Measurements from ENCODE around the gene SERPINI1. TPM values are rescaled to one million over a fixed set of nuclear protein-coding genes. Genes with fewer than 3 reads are reported as not detected.
"Not testable (repeated sequence)": the region's sequence is repeated elsewhere in the genome, so short reads cannot be mapped to it uniquely, and the experiment has no call there.

The SERPINI1 gene
- total RNA-seq, 2 donors from 2014 or later = 1.7 to 4.0 TPM

- no peak for ATAC-seq (replicated peaks)
- Mint-ChIP-seq H3K9me3 (no peaks in the 10 kb centered on the region), H3K27ac (no peak overlapping the region), H3K27me3 (no peaks in the 10 kb centered on the region), H3K4me3 (no peak overlapping the region), H3K36me3 (ENCODE audit: low read depth) (no peaks in the 10 kb centered on the region), H3K4me1 (no peaks in the 10 kb centered on the region)
Observed at GRCh38 chr3:167798443-167798842, 62.9 kb downstream of the SERPINI1 start.

GRCh38 chr3:167808910-167809309, 73.4 kb downstream of the SERPINI1 start:
- no peak overlapping the region for H3K4me3 Mint-ChIP-seq
- H3K9me3 Mint-ChIP-seq = no peaks in the 10 kb centered on the region
- H3K4me1 Mint-ChIP-seq = no peaks in the 10 kb centered on the region
- no peaks in the 10 kb centered on the region for H3K27me3 Mint-ChIP-seq
- no peak overlapping the region for H3K27ac Mint-ChIP-seq
- no peak for ATAC-seq (replicated peaks)
- no peaks in the 10 kb centered on the region for H3K36me3 Mint-ChIP-seq (ENCODE audit: low read depth)

- no peaks in the 10 kb centered on the region for H3K4me1 Mint-ChIP-seq
- no peak for ATAC-seq (replicated peaks)
Observed at GRCh38 chr3:167810236-167810635, 74.7 kb downstream of the SERPINI1 start.

GRCh38 chr3:167811031-167811430, 75.5 kb downstream of the SERPINI1 start:
- Mint-ChIP-seq H3K36me3 (ENCODE audit: low read depth) (no peaks in the 10 kb centered on the region), H3K27me3 (no peaks in the 10 kb centered on the region), H3K4me3 (no peak overlapping the region), H3K4me1 (no peaks in the 10 kb centered on the region), H3K27ac (no peak overlapping the region), H3K9me3 (no peaks in the 10 kb centered on the region)
- no peak for ATAC-seq (replicated peaks)

More at GRCh38 chr3:167810236-167810635, 74.7 kb downstream of the SERPINI1 start:
- Mint-ChIP-seq H3K9me3 (no peaks in the 10 kb centered on the region), H3K27me3 (no peaks in the 10 kb centered on the region), H3K27ac (no peak overlapping the region), H3K4me3 (no peak overlapping the region), H3K36me3 (ENCODE audit: low read depth) (no peaks in the 10 kb centered on the region)

GRCh38 chr3:167813169-167814123, 77.9 kb downstream of the SERPINI1 start:
- Mint-ChIP-seq H3K27me3 (no peaks in the 10 kb centered on the region), H3K36me3 (ENCODE audit: low read depth) (no peaks in the 10 kb centered on the region), H3K27ac (no peak overlapping the region), H3K4me3 (no peak overlapping the region), H3K4me1 (no peaks in the 10 kb centered on the region), H3K9me3 (no peaks in the 10 kb centered on the region)
- no peak for ATAC-seq (replicated peaks)

- Mint-ChIP-seq H3K4me1 (no peaks in the 10 kb centered on the region), H3K27ac (no peak overlapping the region), H3K36me3 (ENCODE audit: low read depth) (no peaks in the 10 kb centered on the region), H3K9me3 (no peaks in the 10 kb centered on the region), H3K4me3 (no peak overlapping the region), H3K27me3 (no peaks in the 10 kb centered on the region)
- ATAC-seq (replicated peaks) = no peak
Observed at GRCh38 chr3:167814441-167814951, 79.0 kb downstream of the SERPINI1 start.

- Mint-ChIP-seq H3K36me3 (ENCODE audit: low read depth) (no peaks in the 10 kb centered on the region), H3K4me1 (no peaks in the 10 kb centered on the region), H3K27me3 (no peaks in the 10 kb centered on the region), H3K27ac (no peak overlapping the region), H3K4me3 (no peak overlapping the region), H3K9me3 (no peaks in the 10 kb centered on the region)
- no peak for ATAC-seq (replicated peaks)
Observed at GRCh38 chr3:167816953-167817352, 81.4 kb downstream of the SERPINI1 start.

- H3K27me3 Mint-ChIP-seq = no peaks in the 10 kb centered on the region
- no peaks in the 10 kb centered on the region for H3K4me1 Mint-ChIP-seq
- no peak for ATAC-seq (replicated peaks)
- H3K27ac Mint-ChIP-seq = no peak overlapping the region
- H3K9me3 Mint-ChIP-seq = no peaks in the 10 kb centered on the region
- H3K36me3 Mint-ChIP-seq (ENCODE audit: low read depth) = no peaks in the 10 kb centered on the region
- H3K4me3 Mint-ChIP-seq = no peak overlapping the region
Observed at GRCh38 chr3:167820102-167820865, 84.8 kb downstream of the SERPINI1 start.

- H3K9me3 Mint-ChIP-seq = no peaks in the 10 kb centered on the region
Observed at GRCh38 chr3:167821248-167821805, 85.8 kb downstream of the SERPINI1 start.

GRCh38 chr3:167823738-167824137, 88.2 kb downstream of the SERPINI1 start:
- no peaks in the 10 kb centered on the region for H3K4me1 Mint-ChIP-seq
- no peaks in the 10 kb centered on the region for H3K27me3 Mint-ChIP-seq
- no peaks in the 10 kb centered on the region for H3K36me3 Mint-ChIP-seq (ENCODE audit: low read depth)
- H3K4me3 Mint-ChIP-seq = no peak overlapping the region
- no peak overlapping the region for H3K27ac Mint-ChIP-seq
- no peaks in the 10 kb centered on the region for H3K9me3 Mint-ChIP-seq
- ATAC-seq (replicated peaks) = no peak

More at GRCh38 chr3:167821248-167821805, 85.8 kb downstream of the SERPINI1 start:
- no peak for ATAC-seq (replicated peaks)
- H3K4me1 Mint-ChIP-seq = no peaks in the 10 kb centered on the region
- H3K36me3 Mint-ChIP-seq (ENCODE audit: low read depth) = no peaks in the 10 kb centered on the region
- H3K27ac Mint-ChIP-seq = no peak overlapping the region
- H3K27me3 Mint-ChIP-seq = no peaks in the 10 kb centered on the region
- no peak overlapping the region for H3K4me3 Mint-ChIP-seq

GRCh38 chr3:167827588-167827987, 92.1 kb downstream of the SERPINI1 start:
- H3K27me3 Mint-ChIP-seq; H3K4me3 Mint-ChIP-seq; H3K36me3 Mint-ChIP-seq (ENCODE audit: low read depth); H3K27ac Mint-ChIP-seq; ATAC-seq (replicated peaks); H3K4me1 Mint-ChIP-seq; H3K9me3 Mint-ChIP-seq: not testable (repeated sequence)

GRCh38 chr3:167829071-167829470, 93.5 kb downstream of the SERPINI1 start:
- Mint-ChIP-seq H3K9me3 (no peaks in the 10 kb centered on the region), H3K27me3 (no peaks in the 10 kb centered on the region), H3K27ac (no peak overlapping the region), H3K4me3 (no peak overlapping the region), H3K4me1 (no peaks in the 10 kb centered on the region), H3K36me3 (ENCODE audit: low read depth) (no peaks in the 10 kb centered on the region)
- no peak for ATAC-seq (replicated peaks)

- no peak overlapping the region for H3K4me3 Mint-ChIP-seq
- no peak overlapping the region for H3K27ac Mint-ChIP-seq
- no peaks in the 10 kb centered on the region for H3K4me1 Mint-ChIP-seq
- H3K36me3 Mint-ChIP-seq (ENCODE audit: low read depth) = no peaks in the 10 kb centered on the region
- no peak for ATAC-seq (replicated peaks)
- H3K9me3 Mint-ChIP-seq = no peaks in the 10 kb centered on the region
- no peaks in the 10 kb centered on the region for H3K27me3 Mint-ChIP-seq
Observed at GRCh38 chr3:167830007-167830406, 94.5 kb downstream of the SERPINI1 start.

GRCh38 chr3:167835359-167835758, 99.8 kb downstream of the SERPINI1 start:
- Mint-ChIP-seq H3K27me3 (no peaks in the 10 kb centered on the region), H3K27ac (no peak overlapping the region), H3K36me3 (ENCODE audit: low read depth) (no peaks in the 10 kb centered on the region), H3K4me3 (no peak overlapping the region), H3K9me3 (no peaks in the 10 kb centered on the region), H3K4me1 (no peaks in the 10 kb centered on the region)
- no peak for ATAC-seq (replicated peaks)

Data from activated T-helper 17 cell treated with anti-CD3 and anti-CD28 coated beads, Interleukin-2, amount 50 U/mL, for 72 hours (primary cell).